ENCODE data around the gene IPO4. TPM values are rescaled to one million over a fixed set of nuclear protein-coding genes. Genes with fewer than 3 reads are reported as not detected.

IPO4 gene
- total RNA-seq, 2 donors from 2014 or later: 24.9 to 30.6 TPM

DNA sequence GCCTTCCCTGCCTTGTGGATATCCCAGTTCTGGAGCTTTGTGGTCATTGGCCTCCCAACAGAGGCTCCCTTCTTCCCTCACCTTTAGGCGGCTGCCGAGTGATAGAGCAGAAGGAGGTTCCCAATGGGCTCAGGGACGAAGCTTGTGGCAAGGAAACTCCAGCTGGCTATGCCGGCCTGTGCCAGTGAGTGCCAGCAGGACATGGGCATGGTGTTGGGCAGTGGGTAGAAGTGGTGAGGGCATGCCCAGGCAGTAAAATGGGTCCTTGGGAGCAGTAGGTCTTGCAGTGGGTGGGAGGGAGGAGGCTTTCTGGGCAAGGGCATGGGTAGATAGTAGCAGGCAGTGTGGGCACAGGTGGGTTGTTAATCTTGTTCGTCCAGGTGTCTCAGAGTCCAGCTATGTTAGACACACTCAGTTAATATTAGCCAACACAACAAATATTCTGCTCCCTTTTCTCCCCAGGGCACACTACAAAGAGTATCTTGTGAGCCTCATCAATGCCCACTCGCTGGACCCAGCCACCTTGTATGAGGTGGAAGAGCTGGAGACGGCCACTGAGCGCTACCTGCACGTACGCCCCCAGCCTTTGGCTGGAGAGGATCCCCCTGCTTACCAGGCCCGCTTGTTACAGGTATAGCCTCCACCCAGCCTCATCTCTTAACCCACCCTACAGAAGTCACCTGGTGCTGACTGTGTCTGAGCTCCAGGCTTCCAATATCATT is 28.7 kb downstream of the IPO4 start:
- intact Hi-C loops (cut with DNase I): no loop called here
- DNase-seq (ENCODE audit: low spot score): no peak

DNA sequence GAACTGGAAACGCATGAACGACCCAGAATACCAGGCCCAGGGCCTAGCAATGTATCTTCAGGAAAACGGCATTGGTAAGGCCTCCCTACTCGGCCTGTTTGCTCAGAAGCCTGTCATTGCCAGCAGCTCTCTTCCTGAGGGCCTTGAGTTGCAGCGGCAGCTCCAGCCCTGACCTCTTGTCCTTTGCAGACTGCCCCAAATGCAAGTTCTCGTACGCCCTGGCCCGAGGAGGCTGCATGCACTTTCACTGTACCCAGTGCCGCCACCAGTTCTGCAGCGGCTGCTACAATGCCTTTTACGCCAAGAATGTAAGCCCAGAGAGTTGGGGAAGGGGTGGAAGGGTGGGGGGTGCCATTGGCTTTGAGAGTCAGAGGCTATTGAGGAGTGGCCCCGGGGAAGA is 31.3 kb downstream of the IPO4 start:
- DNase-seq (ENCODE audit: low spot score): no peak
- intact Hi-C loops (cut with DNase I): no loop called here

DNA sequence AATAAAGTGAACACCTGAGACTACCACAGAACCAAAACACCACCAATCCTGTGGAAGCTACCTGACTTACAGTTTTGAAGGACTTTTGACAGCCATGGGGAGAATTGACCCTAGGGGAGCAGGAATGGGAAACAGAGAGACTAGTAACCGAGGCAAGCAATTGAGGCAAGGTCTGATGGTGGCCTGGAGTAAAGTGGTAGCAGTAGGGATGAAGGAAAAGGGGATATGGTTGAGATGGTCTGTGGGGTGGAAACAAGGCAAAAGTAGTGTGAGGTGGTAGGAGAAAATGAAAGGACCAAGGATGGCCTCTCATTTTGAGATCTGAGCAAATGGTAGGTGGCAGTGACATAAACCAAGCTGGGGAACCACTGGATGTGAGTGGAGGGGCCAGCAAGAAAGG is 31.8 kb downstream of the IPO4 start:
- no peak for DNase-seq (ENCODE audit: low spot score)
- intact Hi-C loops (cut with DNase I): no loop called here

DNA sequence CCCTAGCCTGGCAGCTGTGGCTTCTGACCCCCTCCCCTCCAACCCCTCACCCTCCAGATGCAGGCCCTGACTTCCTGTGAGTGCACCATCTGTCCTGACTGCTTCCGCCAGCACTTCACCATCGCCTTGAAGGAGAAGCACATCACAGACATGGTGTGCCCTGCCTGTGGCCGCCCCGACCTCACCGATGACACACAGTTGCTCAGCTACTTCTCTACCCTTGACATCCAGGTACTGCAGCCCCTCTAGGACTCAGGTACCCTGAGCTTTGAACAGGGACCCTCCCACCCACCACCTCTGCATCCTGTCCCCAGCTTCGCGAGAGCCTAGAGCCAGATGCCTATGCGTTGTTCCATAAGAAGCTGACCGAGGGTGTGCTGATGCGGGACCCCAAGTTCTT is 33.5 kb downstream of the IPO4 start:
- DNase-seq (ENCODE audit: low spot score): no peak
- intact Hi-C loops (cut with DNase I): no loop called here

DNA sequence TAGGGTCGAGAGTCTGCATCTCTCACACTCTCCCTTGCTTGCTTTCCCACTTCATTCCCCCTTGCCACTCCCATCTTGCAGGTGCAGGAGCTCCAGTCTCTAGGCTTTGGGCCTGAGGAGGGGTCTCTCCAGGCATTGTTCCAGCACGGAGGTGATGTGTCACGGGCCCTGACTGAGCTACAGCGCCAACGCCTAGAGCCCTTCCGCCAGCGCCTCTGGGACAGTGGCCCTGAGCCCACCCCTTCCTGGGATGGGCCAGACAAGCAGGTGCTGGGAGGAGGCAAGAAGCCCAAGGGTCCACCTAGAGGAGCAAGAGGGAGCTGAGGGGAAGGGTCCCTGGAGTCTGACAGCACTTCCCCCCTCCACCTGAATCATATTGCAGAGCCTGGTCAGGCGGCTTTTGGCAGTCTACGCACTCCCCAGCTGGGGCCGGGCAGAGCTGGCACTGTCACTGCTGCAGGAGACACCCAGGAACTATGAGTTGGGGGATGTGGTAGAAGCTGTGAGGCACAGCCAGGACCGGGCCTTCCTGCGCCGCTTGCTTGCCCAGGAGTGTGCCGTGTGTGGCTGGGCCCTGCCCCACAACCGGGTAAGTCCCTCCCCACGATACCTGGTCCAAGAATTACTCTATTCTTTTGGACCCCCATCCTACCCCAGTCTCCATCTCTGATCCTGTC is 37.1 kb downstream of the IPO4 start:
- no peak for DNase-seq (ENCODE audit: low spot score)

DNA sequence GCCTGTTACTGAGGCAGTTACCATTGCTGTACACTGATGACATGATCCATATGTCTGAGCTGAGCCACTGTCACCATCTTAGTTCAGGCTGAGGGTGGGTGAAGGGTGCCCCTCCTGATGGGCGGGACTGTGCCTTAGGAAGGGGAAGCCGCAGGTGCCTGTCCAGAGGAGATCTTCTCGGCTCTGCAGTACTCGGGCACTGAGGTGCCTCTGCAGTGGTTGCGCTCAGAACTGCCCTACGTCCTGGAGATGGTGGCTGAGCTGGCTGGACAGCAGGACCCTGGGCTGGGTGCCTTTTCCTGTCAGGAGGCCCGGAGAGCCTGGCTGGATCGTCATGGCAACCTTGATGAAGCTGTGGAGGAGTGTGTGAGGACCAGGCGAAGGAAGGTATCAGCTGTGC is 37.6 kb downstream of the IPO4 start:
- no peak for DNase-seq (ENCODE audit: low spot score)
- intact Hi-C loops (cut with DNase I): no loop called here

More for the DNA sequence above, 37.1 kb downstream of the IPO4 start:
- intact Hi-C loops (cut with DNase I): no loop called here

DNA sequence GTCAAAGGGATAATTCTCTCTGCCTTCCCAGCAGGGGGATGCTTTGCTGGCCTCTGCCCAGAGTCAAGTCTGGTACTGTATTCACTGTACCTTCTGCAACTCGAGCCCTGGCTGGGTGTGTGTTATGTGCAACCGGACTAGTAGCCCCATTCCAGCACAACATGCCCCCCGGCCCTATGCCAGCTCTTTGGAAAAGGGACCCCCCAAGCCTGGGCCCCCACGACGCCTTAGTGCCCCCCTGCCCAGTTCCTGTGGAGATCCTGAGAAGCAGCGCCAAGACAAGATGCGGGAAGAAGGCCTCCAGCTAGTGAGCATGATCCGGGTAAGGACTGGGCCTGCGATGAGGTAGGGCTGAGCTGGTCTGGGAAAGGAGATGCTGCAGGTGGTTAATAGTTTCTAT is 38.0 kb downstream of the IPO4 start:
- intact Hi-C loops (cut with DNase I): no loop called here
- no peak for DNase-seq (ENCODE audit: low spot score)

DNA sequence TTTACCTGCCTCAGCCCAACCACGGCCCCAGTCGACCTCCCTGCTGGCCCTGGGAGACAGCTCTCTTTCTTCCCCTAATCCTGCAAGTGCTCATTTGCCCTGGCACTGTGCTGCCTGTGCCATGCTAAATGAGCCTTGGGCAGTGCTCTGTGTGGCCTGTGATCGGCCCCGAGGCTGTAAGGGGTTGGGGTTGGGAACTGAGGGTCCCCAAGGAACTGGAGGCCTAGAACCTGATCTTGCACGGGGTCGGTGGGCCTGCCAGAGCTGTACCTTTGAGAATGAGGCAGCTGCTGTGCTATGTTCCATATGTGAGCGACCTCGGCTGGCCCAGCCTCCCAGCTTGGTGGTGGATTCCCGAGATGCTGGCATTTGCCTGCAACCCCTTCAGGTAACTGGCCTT is 38.6 kb downstream of the IPO4 start:
- DNase-seq (ENCODE audit: low spot score): no peak
- intact Hi-C loops (cut with DNase I): no loop called here

DNA sequence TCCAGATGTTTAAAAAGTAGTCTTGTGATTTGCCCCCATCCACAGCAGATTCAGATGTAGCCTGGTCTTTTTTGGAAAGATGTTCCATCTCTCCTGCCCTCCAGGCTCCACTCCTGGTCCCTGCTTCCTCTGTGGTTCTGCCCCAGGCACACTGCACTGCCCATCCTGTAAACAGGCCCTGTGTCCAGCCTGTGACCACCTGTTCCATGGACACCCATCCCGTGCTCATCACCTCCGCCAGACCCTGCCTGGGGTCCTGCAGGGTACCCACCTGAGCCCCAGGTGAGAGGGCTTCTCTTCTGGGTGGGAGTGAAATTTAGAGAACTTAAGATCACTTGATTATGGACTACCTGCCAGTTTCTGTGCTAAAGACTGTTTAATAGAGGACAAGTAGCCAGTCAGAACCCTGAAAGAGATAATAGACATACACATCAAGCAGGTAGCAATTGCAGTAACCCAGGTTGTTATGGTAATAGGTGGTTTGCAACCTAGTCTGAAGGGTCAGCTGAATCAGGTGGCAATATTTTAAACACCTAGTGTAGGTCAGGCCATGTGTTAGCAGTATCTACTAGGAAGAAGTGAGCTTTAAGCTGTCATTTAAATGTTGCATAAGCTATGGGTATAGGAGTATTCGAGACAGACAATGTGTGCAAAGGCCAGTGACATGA is 39.2 kb downstream of the IPO4 start:
- intact Hi-C loops (cut with DNase I): no loop called here

DNA sequence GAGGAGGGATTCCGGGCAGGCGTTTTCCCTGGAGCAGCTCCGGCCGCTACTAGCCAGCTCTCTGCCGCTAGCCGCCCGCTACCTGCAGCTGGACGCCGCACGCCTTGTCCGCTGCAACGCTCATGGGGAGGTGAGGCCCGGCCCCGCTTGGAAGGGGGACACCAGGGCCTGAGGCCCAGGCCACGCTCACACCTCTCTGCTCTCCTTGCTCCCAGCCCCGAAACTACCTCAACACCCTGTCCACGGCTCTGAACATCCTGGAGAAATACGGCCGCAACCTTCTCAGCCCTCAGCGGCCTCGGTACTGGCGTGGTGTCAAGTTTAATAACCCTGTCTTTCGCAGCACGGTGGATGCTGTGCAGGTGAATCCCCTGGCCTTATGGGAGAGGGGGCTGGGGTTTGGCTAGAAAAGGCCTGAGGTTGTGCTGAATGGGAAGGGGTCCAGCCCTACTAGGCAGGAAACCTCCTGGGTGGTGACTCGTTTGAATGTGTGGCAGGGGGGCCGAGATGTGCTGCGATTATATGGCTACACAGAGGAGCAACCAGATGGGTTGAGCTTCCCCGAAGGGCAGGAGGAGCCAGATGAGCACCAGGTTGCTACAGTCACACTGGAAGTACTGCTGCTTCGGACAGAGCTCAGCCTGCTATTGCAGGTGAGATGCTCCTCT is 40.7 kb downstream of the IPO4 start:
- intact Hi-C loops (cut with DNase I): no loop called here
- peak; percentile 87 for DNase-seq (ENCODE audit: low spot score)

More for the DNA sequence above, 39.2 kb downstream of the IPO4 start:
- no peak for DNase-seq (ENCODE audit: low spot score)

DNA sequence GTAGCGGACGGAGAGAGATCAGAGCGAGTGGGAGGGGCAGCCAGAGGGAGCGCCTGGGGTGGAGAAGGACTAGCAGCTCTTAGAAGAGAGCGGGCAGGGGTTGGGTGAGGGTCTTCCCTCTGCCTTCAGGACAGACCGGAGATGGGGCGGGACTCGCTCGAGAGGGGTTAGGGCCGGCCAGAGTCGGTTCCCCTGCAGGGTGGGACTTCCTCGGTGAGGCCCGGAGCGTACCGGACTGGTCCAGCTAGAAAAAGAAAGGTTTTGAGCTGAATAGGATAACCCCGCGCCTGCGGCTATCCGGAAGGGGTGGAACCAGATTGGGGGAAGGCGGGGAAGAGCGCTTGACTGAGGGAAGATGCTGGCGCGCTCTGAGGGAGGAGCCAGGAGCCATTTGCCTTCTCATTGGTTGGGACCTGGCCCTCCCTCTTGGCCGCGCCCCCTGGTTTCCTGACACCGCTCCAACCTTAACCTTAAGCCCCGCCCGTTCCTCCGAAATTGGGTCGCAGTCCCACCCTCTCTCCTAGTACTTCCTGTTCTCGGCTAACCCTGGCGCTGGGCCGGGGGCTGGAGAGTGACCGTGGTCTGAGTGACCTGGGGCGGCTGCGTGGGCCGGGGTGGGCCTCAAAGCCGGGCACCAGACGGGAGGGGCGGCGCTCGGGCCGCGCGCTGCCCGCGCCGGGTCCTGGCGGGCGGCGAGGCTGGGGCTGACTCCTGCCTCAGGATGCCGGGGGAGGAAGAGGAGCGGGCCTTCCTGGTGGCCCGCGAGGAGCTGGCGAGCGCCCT is 41.4 kb downstream of the IPO4 start, which contains the start of gene RNF31:
TSS of gene RNF31 (plus strand) at position 521 of the 783 bp plus-strand sequence. CDS start at position 722, 201 bp downstream.
- intact Hi-C loops (cut with DNase I): no loop called here

DNA sequence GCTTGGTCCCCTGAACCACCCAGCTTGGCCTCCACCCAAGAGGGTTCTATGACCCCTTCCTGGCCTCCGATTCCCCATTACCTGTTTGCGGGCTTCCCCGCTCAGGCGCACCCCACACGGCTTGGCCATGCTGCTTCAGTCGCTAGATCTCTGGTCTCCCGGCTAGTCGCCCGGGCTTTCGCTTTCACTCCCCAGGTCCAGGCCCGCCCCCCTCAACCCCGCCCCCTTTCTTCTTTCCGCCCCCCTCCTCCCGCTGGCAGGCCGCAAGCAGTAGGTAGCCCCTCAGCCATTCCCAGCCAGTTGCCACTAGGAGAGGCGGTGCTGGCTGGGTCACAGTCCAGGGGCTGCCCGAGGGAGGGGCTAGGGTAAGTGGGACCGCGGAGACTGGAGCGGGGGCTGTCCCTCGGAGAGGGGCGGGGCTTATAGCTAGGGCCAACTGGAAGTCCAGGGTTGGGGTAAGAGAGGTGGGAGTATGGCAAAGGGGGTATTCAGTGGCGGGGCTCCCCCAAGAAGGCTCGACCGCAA is 42.1 kb downstream of the IPO4 start, which contains the start of gene PSME2:
TSS of gene PSME2 (minus strand) at position 158 of the 525 bp plus-strand sequence. CDS start at position 129, 29 bp downstream.
- peak; percentile 97 for DNase-seq (ENCODE audit: low spot score)
- intact Hi-C loops (cut with DNase I): no loop called here

More for the DNA sequence above, 41.4 kb downstream of the IPO4 start, which contains the start of gene RNF31:
- DNase-seq (ENCODE audit: low spot score): peak; percentile 99

DNA sequence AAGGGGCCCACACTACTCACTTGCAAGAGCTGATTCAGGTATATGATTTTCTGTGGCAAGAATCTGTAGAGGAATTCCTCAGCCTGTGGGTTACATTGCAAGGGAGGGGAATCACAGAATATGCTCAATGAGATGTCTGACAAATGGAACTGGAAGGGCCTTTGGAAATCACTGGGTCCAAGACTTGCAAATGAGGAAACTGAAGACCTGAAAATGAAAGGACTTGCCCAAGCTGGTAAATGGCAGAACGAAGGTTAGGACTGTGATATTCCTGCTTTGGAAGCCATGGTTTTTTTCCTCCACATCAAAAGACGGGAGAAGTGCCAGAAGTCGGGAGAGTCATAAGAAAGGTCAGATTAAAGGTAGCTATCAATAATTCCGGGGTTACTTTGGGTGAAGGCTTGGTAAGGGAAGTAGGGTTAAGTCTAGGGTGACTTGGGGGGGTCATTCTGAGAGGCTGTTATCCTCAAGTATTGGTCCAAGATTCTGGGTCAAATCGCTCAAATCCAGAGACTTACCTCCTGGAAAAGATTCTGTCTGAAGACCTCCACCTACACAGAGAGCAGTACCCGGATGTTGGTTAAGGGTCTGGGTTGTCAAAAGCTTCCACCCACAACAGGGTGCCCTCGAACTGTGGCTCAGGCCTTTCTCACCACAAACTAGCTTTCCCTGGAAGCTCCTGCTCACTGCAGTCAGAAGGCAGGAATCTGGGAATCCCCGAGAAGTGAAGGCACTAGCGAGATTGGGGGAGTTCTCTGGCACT is 42.7 kb downstream of the IPO4 start:
- no peak for DNase-seq (ENCODE audit: low spot score)
- intact Hi-C loops (cut with DNase I): no loop called here

DNA sequence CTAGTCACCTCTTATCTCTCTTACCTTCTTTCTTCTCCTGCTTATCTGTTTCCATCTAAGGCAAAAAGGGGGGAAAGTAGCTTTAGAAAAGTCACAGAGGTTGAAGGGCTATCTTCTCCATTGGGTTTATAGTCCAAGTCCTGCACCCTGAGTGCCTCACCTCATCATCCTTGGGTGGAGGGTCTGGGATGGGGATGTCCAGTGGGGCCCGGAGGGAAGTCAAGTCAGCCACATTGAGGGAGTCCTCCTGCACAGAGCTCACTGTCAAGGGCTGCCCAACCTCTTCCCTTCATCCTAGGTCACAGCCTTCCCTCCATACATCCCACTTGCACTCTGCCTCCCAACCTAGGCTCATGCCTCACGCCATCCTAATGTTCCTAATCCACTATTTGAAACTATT is 43.4 kb downstream of the IPO4 start:
- intact Hi-C loops (cut with DNase I): no loop called here

DNA sequence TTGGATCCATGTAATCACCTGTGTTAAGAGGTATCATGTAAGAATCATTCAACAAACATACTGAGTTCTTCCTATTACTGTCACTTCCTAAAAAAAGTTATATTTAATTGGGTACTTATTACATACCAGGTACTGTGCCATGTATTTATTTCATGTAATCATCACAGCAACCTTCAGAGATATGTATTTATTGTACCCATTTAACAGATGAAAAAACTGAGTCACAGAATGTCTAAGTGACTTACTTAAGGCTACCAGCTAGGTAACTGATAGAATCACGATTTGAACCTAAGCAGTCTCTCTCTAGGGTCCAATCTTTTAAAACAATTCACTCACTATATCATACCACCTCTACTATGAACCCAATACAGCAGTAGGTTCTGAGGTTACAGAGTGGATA is 44.2 kb downstream of the IPO4 start:
- DNase-seq (ENCODE audit: low spot score): no peak
- intact Hi-C loops (cut with DNase I): no loop called here

More for the DNA sequence above, 43.4 kb downstream of the IPO4 start:
- no peak for DNase-seq (ENCODE audit: low spot score)

DNA sequence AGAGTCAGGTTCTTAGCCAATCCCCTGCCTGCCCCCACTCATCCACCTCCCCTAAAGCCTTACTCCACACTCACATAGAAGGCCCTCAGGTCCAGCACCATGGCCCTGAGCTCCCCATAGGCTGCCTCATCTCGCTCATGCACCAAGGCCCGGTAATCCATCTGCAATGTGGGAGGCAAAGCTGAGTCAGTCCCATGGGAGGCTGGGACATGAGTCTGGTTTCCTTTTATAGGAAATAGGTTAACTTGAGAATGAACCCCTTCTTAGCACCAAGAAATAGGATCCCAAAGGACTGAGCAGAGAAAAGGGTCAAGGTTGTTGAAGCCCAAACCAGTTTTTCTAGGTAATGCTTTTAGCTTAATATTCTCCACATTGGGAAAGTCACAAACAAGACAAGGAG is 45.1 kb downstream of the IPO4 start:
- intact Hi-C loops (cut with DNase I): loop anchor here in 1 of 2 donors (1.0 kb wide), 1 partner anchor 41 kb away; no protein-coding TSS in a partner anchor
- no peak for DNase-seq (ENCODE audit: low spot score)

DNA sequence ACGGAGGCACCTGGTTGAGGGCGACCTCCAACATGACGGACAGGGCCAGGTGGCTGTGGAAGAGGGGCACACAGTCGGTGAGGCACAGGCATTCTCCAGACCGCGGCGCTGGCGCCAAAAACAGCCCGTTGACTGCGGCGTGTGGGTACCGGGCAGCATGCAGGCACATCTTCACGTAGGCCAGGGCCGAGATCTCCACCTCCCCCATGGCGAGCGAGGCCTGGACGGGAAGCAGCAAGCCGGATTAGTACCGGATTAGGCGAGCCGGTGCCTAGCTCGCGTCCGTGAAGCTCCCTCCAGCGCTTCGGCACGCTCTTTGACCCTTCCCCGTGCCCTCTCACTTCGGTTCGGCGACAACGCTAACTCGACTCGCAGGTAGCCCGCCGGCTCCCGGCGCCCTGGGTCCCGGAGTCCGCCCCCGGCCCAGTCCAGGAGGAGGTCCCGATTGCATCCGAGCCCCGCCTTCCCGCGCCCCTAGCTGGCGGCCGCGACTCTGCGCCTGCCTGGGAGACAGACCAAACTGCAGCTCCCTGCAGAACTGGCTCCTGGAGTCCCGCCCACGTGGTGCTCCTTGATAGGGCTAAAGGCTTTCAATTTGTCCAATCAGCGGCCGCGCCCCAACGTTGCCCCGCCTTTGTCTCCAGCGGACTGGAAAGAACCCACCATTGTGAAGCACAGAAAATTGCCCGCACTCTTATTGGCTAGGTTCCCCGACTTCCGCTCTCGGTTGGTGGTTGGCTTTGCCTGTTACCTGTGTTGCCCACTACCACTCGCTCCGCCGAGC is 47.3 kb downstream of the IPO4 start, which contains the start of gene EMC9:
TSS of gene EMC9 (minus strand) at position 495 of the 784 bp plus-strand sequence. CDS start at position 208, 287 bp downstream.
- intact Hi-C loops (cut with DNase I): no loop called here
- DNase-seq (ENCODE audit: low spot score): peak; percentile 100

All from posterior vena cava (tissue), 2 donors.